Body of pancreas (tissue), 4 donors: ENCODE results near the gene STT3A. TPM values are rescaled to one million over a fixed set of nuclear protein-coding genes. Genes with fewer than 3 reads are reported as not detected.

Experiments
- ATAC-seq: fragments of 150-250 bp; one replicate; pipeline ENCODE4 v1.9.1; 2016
- DNase-seq, 4 donors: peaks; one replicate each; pipeline ENCODE4 v3.0.0-alpha.2; 2019
- H3K27ac ChIP-seq, 4 donors: fragments of 200-600 bp; sonication (generic); 1 replicate in 3 of 4; 2 replicates in 1 of 4; pipeline versions ENCODE4 v1.5.1 to v1.6.1; 2016 to 2019; ENCODE audit warnings: mild to moderate bottlenecking in 1 of 4, mixed read lengths in 1 of 4, moderate library complexity in 1 of 4
- H3K27me3 ChIP-seq, 2 donors: fragments of 200-600 bp; sonication (generic); one replicate each; pipeline ENCODE4 v1.6.0; 2016; ENCODE audit warnings: mild to moderate bottlenecking in 1 of 2
- H3K36me3 ChIP-seq, 2 donors: fragments of 200-600 bp; sonication (generic); replicated peaks in 1 of 2; 2 replicates each; pipeline ENCODE4 v1.5.1; 2016; ENCODE audit warnings: low read depth in 2 of 2; ENCODE audit not compliant: insufficient read depth in 1 of 2
- H3K4me1 ChIP-seq: fragments of 200-600 bp; sonication (generic); one replicate; pipeline ENCODE4 v1.6.0; 2016
- H3K4me3 ChIP-seq, 2 donors: fragments of 200-600 bp; sonication (generic); 1 replicate in 1 of 2; 2 replicates in 1 of 2; pipeline ENCODE4 v1.5.1; 2016 to 2019
- H3K9me3 ChIP-seq, 3 donors: fragments of 200-600 bp; sonication (generic); 1 replicate in 2 of 3; 2 replicates in 1 of 3; pipeline ENCODE4 v1.5.1; 2016
- POLR2A ChIP-seq, 3 donors: fragments of 450-650 bp; IDR thresholded peaks; one replicate each; pipeline ENCODE4 v1.6.1; 2016; ENCODE audit warnings: antibody characterized with exemption in 3 of 3, mild to moderate bottlenecking in 2 of 3
- WGBS, 2 donors: methylation state at CpG; one replicate each; pipeline ENCODE4 v1.1.5; 2017; 5-methylcytosine and 5-hydroxymethylcytosine counted together
- intact Hi-C: fragments of 100-400 bp; cut with DNase I; formaldehyde crosslinking; loops from one replicate; pipeline ENCODE4 v1.15.1; 2023
- total RNA-seq, 2 donors: library from RNA; depleted of rRNA; stranded (reverse); fragments of >200 nt; gene quantifications; one replicate each; pipeline ENCODE4 v1.1.0, GENCODE V29; 2016
- TF ChIP-seq, protein P1 (sequence below), 7 experiments: fragments of 450-650 bp in 4 of 7; fragments of 200-600 bp in 3 of 7; sonication (generic) in 3 of 7; IDR thresholded peaks; one replicate each; pipeline ENCODE4 v1.5.1; 2016 to 2019; ENCODE audit warnings: antibody characterized with exemption in 7 of 7

The STT3A gene
- total RNA-seq, 2 donors from 2014 or later, result 22.1 to 70.3 TPM

GRCh38 chr11:125649465-125650166 lies 57.0 kb downstream of the STT3A start:
- no peak for ATAC-seq
- 89% methylated on average over 6 of the region's 6 CpGs for WGBS, 2 donors
- Histone ChIP-seq H3K4me3 (no peak overlapping the region), H3K36me3 (no peaks in the 10 kb centered on the region), H3K4me1 (no peaks in the 10 kb centered on the region), H3K27me3 (no peaks in the 10 kb centered on the region), H3K9me3 (no peaks in the 10 kb centered on the region), H3K27ac (no peak overlapping the region)
- TF ChIP-seq POLR2A (IDR thresholded peaks at IDR 0.05), result no peak
- TF ChIP-seq, protein P1, sequence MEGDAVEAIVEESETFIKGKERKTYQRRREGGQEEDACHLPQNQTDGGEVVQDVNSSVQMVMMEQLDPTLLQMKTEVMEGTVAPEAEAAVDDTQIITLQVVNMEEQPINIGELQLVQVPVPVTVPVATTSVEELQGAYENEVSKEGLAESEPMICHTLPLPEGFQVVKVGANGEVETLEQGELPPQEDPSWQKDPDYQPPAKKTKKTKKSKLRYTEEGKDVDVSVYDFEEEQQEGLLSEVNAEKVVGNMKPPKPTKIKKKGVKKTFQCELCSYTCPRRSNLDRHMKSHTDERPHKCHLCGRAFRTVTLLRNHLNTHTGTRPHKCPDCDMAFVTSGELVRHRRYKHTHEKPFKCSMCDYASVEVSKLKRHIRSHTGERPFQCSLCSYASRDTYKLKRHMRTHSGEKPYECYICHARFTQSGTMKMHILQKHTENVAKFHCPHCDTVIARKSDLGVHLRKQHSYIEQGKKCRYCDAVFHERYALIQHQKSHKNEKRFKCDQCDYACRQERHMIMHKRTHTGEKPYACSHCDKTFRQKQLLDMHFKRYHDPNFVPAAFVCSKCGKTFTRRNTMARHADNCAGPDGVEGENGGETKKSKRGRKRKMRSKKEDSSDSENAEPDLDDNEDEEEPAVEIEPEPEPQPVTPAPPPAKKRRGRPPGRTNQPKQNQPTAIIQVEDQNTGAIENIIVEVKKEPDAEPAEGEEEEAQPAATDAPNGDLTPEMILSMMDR (IDR thresholded peaks at IDR 0.05), result no peak
- intact Hi-C loops, result no loop called here
- DNase-seq, result no peak

DNA sequence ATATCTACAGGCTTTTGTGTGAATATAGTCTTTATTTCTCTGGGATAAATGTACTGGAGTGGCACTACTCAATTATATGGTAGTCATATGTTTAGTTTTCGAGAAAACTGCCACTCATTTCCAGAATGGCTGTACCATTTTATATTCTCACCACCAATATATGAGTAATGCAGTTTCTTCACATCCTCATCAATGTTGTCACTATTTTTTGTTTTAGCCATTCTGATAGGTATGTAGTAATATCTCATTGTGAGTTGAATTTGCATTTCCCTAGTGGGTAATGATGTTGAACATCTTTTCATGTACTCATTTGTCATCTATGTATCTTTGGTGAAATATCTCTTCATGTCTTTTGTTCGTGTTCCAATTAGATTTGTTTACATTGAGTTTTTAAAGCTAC lies 70.0 kb downstream of the STT3A start:
- TF ChIP-seq, protein P1 (IDR thresholded peaks at IDR 0.05), result no peak
- TF ChIP-seq POLR2A (IDR thresholded peaks at IDR 0.05), result no peak
- Histone ChIP-seq H3K27ac (no peak overlapping the region), H3K4me1 (no peaks in the 10 kb centered on the region), H3K27me3 (no peaks in the 10 kb centered on the region), H3K36me3 (no peaks in the 10 kb centered on the region), H3K4me3 (no peak overlapping the region), H3K9me3 (no peaks in the 10 kb centered on the region)
- 84% methylated on average over 2 of the region's 2 CpGs for WGBS, 2 donors
- ATAC-seq, result no peak
- DNase-seq, result no peak
- intact Hi-C loops, result no loop called here

DNA sequence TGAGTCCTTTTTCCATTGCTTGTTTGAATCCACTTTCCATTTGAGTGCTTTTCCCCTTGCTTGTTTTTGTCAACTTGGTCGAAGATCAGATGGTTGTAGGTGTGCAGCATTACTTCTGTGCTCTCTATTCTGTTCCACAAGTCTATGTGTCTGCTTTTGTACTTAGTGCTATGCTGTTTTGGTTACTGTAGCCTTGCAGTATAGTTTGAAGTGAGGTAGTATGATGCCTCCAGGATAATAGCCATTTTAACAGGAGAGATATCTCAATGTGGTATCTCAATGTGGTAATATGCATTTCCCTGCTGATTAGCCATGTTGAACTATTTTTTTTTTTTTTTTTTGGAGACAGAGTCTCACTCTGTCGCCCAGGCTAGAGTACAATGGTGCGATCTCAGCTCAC lies 71.3 kb downstream of the STT3A start:
- intact Hi-C loops, result no loop called here

DNA sequence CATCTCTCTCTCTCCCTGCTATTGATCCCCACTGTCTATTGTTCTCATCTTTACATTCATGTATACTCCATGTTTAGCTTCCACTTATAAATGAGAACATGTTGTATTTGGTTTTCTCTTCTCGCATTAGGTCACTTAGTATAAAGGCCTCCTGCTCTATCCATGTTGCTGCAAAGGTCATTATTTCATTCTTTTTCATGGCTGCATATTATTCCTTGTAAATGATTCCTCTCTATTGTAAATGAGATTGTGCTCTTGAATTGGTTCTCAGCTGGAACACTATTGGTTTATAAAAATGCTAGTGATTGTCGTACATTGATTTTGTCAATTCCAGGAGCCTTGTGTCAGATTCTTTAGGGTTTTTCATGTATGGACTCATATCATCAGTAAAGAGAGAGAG lies 74.5 kb downstream of the STT3A start:
- WGBS, 2 donors, result 98% methylated on average over 2 of the region's 2 CpGs
- DNase-seq (no peak), ATAC-seq (no peak)
- Histone ChIP-seq H3K36me3 (no peaks in the 10 kb centered on the region), H3K4me3 (no peak overlapping the region), H3K9me3 (no peaks in the 10 kb centered on the region), H3K27ac (no peak overlapping the region), H3K4me1 (no peaks in the 10 kb centered on the region), H3K27me3 (no peaks in the 10 kb centered on the region)
- intact Hi-C loops, result no loop called here
- TF ChIP-seq POLR2A (IDR thresholded peaks at IDR 0.05), result no peak
- TF ChIP-seq, protein P1 (IDR thresholded peaks at IDR 0.05), result no peak

More for the DNA sequence above, 71.3 kb downstream of the STT3A start:
- TF ChIP-seq POLR2A (IDR thresholded peaks at IDR 0.05), result no peak
- TF ChIP-seq, protein P1 (IDR thresholded peaks at IDR 0.05), result no peak
- Histone ChIP-seq H3K4me3 (no peak overlapping the region), H3K9me3 (no peaks in the 10 kb centered on the region), H3K27ac (no peak overlapping the region), H3K36me3 (no peaks in the 10 kb centered on the region), H3K4me1 (no peaks in the 10 kb centered on the region), H3K27me3 (no peaks in the 10 kb centered on the region)
- WGBS, 2 donors, result 87 to 96% methylated on average over 3 of the region's 3 CpGs
- no peak for ATAC-seq
- no peak for DNase-seq

GRCh38 chr11:125670172-125670571 lies 77.5 kb downstream of the STT3A start:
- WGBS, 2 donors, result 92 to 96% methylated on average over 1 of the region's 1 CpG
- DNase-seq (no peak), ATAC-seq (no peak)
- intact Hi-C loops, result no loop called here
- Histone ChIP-seq H3K9me3 (no peaks in the 10 kb centered on the region), H3K27me3 (no peaks in the 10 kb centered on the region), H3K36me3 (no peaks in the 10 kb centered on the region), H3K4me1 (no peaks in the 10 kb centered on the region), H3K4me3 (no peak overlapping the region), H3K27ac (no peak overlapping the region)
- TF ChIP-seq, protein P1 (IDR thresholded peaks at IDR 0.05), result no peak
- no peak for TF ChIP-seq POLR2A (IDR thresholded peaks at IDR 0.05)
